HG03060 (cell line): ENCODE data around the gene DSCAML1.

Experiments
- ATAC-seq: cut with Tn5 transposase; IDR thresholded peaks from one replicate; pipeline ENCODE4 v1.9.1; 2021; ENCODE audit warnings: low read depth, moderate number of reproducible peaks; ENCODE audit not compliant: unreplicated experiment

The DSCAML1 gene

GRCh38 chr11:117442049-117442868 is 354.8 kb downstream of the DSCAML1 start:
- no peak for ATAC-seq

- ATAC-seq: no peak
These were observed 355.7 kb downstream of the DSCAML1 start for GRCh38 chr11:117441146-117441975.

- no peak for ATAC-seq
These were observed 356.8 kb downstream of the DSCAML1 start for GRCh38 chr11:117440258-117440657.

DNA sequence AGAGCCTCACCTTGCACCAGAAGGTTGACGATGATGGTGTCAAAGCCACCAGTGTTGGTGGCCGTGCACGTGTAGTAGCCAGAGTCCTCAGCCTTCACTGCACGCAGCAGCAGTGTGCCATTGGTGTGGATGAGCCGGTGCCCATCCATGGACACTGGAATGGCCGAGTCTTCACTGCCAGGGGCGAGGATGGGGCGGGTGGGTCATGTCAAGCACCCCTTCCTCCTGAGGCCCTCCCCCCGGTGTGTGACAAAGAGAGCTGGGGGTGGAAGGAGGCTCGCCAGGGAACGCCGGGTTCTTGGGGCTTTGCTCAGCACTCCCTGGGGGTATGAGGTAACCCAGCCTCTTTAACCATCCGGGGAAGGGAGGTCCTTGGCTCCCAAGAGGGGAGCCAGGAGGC is 357.8 kb downstream of the DSCAML1 start:
- ATAC-seq: no peak

GRCh38 chr11:117438371-117439000 is 358.5 kb downstream of the DSCAML1 start:
- ATAC-seq: no peak

DNA sequence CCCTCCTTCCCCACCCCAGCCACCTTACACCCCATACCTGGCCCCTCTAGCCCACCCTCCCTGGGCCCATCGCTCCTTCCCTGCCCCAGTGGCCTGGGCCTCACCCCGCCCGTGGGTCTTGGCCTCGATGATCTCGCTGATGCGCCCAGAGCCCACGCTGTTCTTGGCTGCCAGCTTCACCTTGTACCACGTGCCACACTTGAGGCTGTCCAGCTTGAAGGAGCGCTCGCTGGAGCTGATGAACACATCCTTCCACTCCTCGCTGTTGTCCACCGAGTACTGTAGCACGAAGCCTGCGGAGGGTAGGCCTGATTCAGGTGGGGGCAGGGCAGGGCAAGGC is 359.3 kb downstream of the DSCAML1 start:
- ATAC-seq: no peak

DNA sequence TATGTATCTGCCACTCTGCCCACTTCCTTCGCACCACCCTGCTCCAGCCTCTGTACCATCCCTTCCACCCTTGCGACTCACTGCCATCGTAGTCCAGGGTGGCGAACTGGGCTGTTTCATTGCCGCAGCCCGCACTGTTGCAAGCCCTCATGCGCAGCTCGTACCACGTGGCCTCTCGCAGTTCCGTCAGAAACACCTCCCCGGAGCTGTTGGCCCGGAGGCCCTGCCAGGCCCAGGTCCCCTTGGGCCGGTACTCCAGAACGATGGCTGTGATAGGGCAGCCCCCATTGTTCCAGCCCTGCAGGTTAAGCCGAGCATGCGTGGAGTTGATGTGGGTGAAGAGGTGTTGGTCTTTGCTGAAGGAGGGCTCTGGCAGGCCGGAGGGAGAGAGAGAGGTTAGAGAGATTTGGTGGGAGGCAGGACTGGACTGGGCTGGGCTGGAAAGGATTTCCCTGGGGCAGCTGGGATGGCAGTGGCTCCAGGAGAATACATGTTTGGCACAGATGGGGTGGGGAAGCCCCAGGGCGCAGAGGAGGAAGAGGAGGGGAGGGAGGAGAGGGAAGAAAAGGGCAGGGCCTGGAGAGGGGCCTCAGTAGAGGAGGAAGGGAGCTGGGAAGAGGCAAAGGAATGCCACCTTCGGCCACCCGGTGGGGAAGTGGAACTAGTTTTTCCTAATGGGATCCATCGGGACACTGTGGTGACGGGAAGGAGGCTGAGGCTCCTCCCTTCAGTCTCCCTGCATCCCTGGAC is 359.8 kb downstream of the DSCAML1 start:
- no peak for ATAC-seq

DNA sequence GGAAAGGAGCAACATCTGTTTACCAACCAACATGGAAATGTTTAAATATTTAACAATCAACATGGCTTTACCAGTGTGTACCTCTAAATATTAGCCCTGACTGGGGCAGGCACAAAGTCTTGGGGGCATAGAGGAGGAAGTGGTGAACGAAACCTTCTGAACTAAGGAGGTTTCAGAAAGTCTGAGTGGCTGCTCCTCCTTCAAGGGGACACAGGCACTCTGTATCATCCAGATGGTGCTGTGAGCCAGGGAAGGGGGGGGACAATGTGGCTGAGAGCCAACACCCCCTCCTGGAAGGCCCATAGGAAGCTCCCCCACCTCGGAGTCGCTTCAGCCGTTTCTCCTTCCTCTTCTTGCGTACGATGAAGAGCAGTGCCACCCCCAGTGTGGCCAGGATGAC is 361.7 kb downstream of the DSCAML1 start:
- no peak for ATAC-seq

DNA sequence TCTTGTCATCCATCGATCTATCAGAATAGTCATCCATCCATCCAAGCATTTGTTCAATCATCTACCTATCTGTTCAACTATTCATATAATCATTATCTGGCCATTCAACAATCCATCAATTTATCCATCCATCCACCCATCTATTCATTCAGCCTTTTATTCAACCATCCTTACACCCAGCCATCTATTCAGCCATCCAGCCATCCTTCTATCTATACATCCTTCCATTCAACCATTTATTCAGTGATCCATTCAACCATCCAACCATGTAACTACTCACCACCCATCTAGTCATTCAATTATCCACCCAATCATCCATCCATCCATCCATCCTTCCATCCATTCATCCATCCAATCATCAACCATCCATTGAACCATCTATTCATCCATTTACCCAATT is 362.5 kb downstream of the DSCAML1 start:
- no peak for ATAC-seq

GRCh38 chr11:117433717-117434116 is 363.3 kb downstream of the DSCAML1 start:
- no peak for ATAC-seq

GRCh38 chr11:117431436-117431835 is 365.6 kb downstream of the DSCAML1 start:
- ATAC-seq: no peak

- no peak for ATAC-seq
These were observed 366.6 kb downstream of the DSCAML1 start for GRCh38 chr11:117430293-117430955.

GRCh38 chr11:117428856-117429229 is 368.2 kb downstream of the DSCAML1 start:
- ATAC-seq: no peak

DNA sequence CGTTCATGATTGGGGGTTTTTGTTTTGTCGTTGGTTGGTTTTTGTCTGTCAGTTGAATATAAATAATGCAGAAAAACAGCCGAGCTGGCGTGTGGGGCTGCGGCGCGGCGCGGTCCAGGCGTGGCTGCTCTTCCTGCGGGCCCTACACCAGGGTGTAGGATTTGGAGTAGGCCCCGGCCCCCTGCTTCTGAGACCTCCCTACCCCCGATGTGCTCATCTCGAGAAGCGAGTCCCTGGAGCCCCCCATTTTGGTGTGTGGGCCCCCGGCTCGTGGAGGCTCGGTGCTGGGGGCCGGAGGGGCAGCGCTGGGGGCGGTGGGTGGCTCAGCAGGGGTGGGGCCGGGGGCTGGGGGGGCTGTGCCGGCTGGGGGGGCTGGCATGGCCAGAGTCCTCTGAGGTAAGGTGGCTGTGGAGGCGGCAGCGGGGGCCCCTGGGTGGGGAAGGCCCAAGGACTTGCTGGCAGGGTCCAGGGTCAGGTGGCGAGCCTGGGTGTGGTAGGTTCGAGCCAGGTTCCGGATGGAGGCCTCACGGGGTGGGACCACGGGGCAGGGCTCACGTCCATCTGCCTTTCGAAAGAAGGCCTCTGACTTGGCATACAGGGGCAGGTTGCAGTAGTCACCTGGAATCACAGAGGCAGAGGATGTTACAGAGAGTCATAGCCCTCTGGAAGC is 368.7 kb downstream of the DSCAML1 start:
- ATAC-seq: no peak

DNA sequence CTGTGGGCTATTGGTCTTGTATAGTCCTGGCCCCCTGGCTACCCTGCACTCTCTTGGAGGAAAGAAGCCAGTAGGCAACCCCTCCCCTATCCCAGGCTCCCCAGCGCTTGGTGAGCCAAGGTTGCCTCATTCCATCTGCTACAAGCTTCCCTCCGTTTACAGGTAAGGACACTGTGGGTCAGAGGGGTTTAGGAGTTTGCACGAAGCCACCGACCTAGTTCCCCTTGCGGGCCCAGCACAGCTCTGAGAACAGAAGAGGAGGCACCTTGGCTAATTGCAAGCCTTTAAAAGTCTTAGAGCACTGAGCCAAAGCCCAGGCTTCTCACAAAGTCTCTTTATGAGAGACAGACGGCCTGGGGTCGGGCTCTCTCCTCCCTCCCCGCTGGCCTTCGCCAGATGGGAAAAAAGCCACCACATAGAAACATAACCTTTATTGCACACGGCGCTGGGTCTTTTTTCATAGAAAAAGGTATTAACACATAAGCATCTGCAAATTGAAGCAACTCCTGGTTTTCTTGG is 369.6 kb downstream of the DSCAML1 start:
- ATAC-seq: no peak

DNA sequence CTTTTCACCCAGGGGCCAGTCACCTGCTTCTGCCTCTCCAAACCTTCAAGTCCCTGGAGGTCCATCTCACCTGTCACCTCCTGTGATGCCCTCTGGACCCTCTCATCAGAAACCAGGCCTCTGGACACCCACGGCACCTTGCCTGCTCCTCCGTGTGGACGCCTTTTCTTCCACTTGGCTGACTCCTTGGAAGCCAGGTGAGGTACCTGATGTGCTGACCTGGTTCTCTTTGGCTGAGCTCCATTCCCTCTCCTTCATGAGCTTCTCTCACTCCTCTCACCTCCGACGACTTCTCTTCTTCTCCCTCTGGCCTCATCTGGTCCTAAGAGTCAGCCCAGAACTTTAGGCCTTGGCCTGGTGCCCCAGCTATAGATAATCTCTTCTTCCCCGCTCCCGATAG is 370.1 kb downstream of the DSCAML1 start:
- no peak for ATAC-seq

DNA sequence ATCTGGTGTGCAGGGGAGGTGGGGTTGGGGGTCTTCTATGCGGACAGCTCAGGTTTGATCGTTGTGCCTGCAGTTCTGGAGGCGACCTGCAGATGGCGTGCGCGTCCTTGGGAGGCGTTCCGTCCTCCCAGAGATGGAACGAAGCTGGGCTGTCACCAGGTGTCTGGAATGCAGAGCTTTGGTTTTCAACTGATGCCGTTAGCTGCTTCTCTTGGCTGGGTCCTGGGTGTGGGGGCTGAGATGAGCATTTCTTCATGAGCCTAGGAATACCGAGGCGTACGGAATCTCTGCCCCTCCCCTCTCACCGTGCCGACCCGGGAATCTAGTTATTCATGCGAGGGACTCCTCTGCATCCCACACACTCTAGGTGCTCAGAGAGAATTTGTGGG is 370.7 kb downstream of the DSCAML1 start:
- no peak for ATAC-seq

- no peak for ATAC-seq
These were observed 371.2 kb downstream of the DSCAML1 start for GRCh38 chr11:117425679-117426296.

DNA sequence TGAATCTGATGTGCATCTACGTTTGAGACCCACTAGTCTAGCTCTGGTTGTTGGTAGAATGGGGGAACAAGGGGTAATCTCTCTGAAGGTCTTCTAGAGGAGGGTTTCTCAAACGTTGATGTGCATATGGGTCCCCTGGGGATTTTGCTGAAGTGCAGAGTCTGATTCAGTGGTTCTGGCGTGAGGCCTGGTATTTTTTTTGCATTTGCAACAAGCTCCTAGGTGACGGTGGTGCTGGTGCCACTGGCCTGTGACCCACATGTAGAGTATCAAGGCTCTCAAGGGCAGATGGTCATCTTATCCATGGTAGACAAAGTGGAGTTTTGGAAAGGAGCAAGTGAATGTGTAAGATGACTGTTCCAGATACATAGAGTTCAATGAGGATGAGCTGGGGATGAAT is 372.2 kb downstream of the DSCAML1 start:
- ATAC-seq: no peak
